Ishikawa (cell line): ENCODE measurements around the gene ETHE1.

ENCODE experiments used
- CEBPB ChIP-seq: IDR thresholded peaks from 2 replicates; pipeline ENCODE4 v1.6.1; 2012
- CREB1 ChIP-seq: IDR thresholded peaks from 2 replicates; pipeline ENCODE4 v1.6.1; 2012; ENCODE audit warnings: low read depth
- EGR1 ChIP-seq: IDR thresholded peaks from 2 replicates; pipeline ENCODE4 v1.6.1; 2012
- EP300 ChIP-seq: IDR thresholded peaks from 2 replicates; pipeline ENCODE4 v1.6.1; 2012; ENCODE audit warnings: borderline replicate concordance
- FOXM1 ChIP-seq: IDR thresholded peaks from 2 replicates; pipeline ENCODE4 v1.6.1; 2012; ENCODE audit warnings: low read depth, borderline replicate concordance
- MAX ChIP-seq: IDR thresholded peaks from 2 replicates; pipeline ENCODE4 v1.6.1; 2012
- NFIC ChIP-seq: IDR thresholded peaks from 2 replicates; pipeline ENCODE4 v1.6.1; 2012
- RAD21 ChIP-seq: IDR thresholded peaks from 2 replicates; pipeline ENCODE4 v1.6.1; 2012; ENCODE audit warnings: low read depth
- REST ChIP-seq: IDR thresholded peaks from 2 replicates; pipeline ENCODE4 v1.6.1; 2012; ENCODE audit warnings: low read depth, mild to moderate bottlenecking
- TAF1 ChIP-seq: IDR thresholded peaks from 2 replicates; pipeline ENCODE4 v1.6.1; 2012; ENCODE audit warnings: low read depth, mild to moderate bottlenecking
- TCF12 ChIP-seq: IDR thresholded peaks from 2 replicates; pipeline ENCODE4 v1.6.1; 2012; ENCODE audit warnings: low read depth
- TEAD4 ChIP-seq: IDR thresholded peaks from 2 replicates; pipeline ENCODE4 v1.6.1; 2012
- YY1 ChIP-seq: IDR thresholded peaks from 2 replicates; pipeline ENCODE4 v1.6.1; 2012; ENCODE audit warnings: low read depth
- ZBTB7A ChIP-seq: IDR thresholded peaks from 2 replicates; pipeline ENCODE4 v1.6.1; 2012; ENCODE audit warnings: low read depth
- TF ChIP-seq, protein P1 (sequence below): IDR thresholded peaks from 2 replicates; pipeline ENCODE4 v1.6.1; 2012

The ETHE1 gene

GRCh38 chr19:43532571-43532961 is 5.6 kb upstream of the ETHE1 start:
- TF ChIP-seq TEAD4 (peak; percentile 32), EP300 (no peak)

DNA sequence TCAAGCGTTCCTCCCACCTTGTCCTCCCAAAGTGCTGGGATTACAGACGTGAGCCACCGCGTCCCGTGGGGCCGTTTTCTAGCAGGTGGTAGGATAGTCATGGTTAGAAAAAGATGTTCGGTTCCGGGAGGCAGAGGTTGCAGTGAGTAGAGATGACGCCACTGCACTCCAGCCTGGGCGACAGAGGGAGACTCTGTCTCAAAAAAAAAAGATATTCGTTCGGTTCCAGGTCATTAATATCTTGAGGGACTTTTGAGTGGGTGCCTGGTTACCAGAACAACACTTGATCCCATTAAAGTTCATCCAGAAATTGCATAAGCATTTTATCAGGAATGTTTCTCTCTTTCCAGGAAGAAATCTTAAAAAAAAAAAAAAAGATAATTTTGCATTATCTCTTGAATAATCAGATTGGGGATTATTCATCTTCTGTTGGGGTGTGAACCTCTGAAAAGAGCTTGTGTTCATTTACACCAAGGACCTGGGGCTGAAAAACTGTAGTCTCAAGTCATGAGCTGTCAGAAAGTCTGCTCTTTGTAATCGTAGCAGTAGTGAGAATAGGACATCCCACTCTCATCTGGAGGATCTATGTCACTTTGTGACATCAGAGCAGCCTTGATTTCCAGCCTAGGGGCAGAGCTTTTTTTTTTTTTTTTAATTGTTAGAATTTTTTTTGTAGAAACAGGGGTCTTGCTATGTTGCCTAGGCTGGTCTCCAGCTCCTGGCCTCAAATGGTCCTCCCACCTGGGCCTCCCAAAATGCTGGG is 1.0 kb upstream of the ETHE1 start:
- no peak for TF ChIP-seq ZBTB7A
- no peak for TF ChIP-seq MAX
- no peak for TF ChIP-seq NFIC
- TF ChIP-seq RAD21 = no peak
- no peak for TF ChIP-seq EP300
- no peak for TF ChIP-seq TCF12
- no peak for TF ChIP-seq EGR1
- TF ChIP-seq, protein P1, sequence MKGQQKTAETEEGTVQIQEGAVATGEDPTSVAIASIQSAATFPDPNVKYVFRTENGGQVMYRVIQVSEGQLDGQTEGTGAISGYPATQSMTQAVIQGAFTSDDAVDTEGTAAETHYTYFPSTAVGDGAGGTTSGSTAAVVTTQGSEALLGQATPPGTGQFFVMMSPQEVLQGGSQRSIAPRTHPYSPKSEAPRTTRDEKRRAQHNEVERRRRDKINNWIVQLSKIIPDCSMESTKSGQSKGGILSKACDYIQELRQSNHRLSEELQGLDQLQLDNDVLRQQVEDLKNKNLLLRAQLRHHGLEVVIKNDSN = no peak
- TF ChIP-seq FOXM1 = no peak
- no peak for TF ChIP-seq CREB1
- TF ChIP-seq YY1 = no peak
- no peak for TF ChIP-seq REST
- TF ChIP-seq TEAD4 = no peak
- TF ChIP-seq CEBPB = no peak
- no peak for TF ChIP-seq TAF1

- no peak for TF ChIP-seq TAF1
- TF ChIP-seq CEBPB = no peak
- no peak for TF ChIP-seq NFIC
- TF ChIP-seq CREB1 = no peak
- TF ChIP-seq, protein P1 = no peak
- no peak for TF ChIP-seq RAD21
Measured at GRCh38 chr19:43525836-43526771, 897 bp downstream of the ETHE1 start.

- TF ChIP-seq YY1 (no peak), MAX (no peak), EP300 (no peak), TCF12 (no peak), TEAD4 (no peak), RAD21 (no peak), NFIC (no peak), REST (no peak), TAF1 (no peak), ZBTB7A (no peak), CREB1 (no peak)
- TF ChIP-seq, protein P1 = no peak
Measured at GRCh38 chr19:43524922-43525835, 1.8 kb downstream of the ETHE1 start.

DNA sequence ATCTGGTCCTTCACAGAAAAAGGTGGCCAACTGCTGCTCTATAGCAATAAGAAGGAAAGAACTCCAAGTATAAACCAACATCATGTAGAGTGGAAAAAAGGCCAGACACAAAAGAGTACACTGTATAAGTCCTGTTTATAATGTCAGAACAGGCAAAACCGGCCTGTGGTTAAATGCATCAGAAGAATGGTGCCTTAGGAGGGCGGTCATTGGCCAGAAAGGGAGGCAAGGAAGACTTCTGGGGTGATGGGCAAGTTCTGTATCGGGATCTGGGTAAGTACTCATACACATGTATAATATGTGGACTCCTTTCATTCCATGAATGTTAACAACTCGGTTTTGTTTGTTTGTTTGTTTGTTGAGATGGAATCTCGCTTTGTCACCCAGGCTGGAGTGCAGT is 4.1 kb downstream of the ETHE1 start:
- no peak for TF ChIP-seq REST
- no peak for TF ChIP-seq CREB1
